Panc1 (cell line): ENCODE results near the gene RRP36.

Source experiments
- CTCF ChIP-seq: fragments of 450-650 bp; IDR thresholded peaks from 2 replicates; pipeline ENCODE4 v1.5.1; 2017; ENCODE audit warnings: mild to moderate bottlenecking
- POLR2AphosphoS5 ChIP-seq: IDR thresholded peaks from 2 replicates; pipeline ENCODE4 v1.6.1; 2012; ENCODE audit warnings: mild to moderate bottlenecking, low read depth, low read length, moderate library complexity
- SIN3A ChIP-seq: IDR thresholded peaks from 2 replicates; pipeline ENCODE4 v1.6.1; 2012; ENCODE audit warnings: low read depth, mild to moderate bottlenecking, low read length, moderate library complexity, borderline replicate concordance; ENCODE audit not compliant: insufficient read depth
- TCF7L2 ChIP-seq: IDR thresholded peaks from 2 replicates; pipeline ENCODE4 v1.6.1; 2011; ENCODE audit warnings: mild to moderate bottlenecking, low read depth, low read length, inconsistent platforms
- TF ChIP-seq, protein P1 (sequence below), 2 experiments: IDR thresholded peaks; 2 replicates each; pipeline ENCODE4 v1.6.1; 2011 to 2012; ENCODE audit warnings: low read depth in 2 of 2, control low read depth in 1 of 2, low read length in 1 of 2, mild to moderate bottlenecking in 1 of 2, moderate library complexity in 1 of 2; ENCODE audit not compliant: insufficient read depth in 1 of 2

DNA sequence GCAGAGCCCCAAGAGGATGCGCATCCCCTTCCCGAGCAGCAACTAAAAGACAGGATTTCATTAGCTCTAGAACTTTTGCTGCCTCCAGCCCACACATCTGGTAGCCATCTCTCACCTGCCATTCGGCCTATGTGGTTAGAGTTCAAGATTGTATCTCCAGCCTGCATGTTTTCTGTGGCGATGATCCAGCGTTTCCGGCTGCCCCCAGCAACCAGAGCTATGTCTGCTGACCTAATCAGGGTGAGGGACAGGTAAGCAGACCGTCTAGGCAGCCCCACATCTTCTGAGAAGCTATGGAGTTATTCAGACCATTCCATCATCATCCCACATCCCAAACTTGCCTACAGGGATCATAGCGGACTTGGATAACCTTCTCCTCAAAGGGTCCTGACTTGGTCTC, 34.5 kb downstream of the RRP36 start:
- TF ChIP-seq CTCF (no peak), POLR2AphosphoS5 (no peak), TCF7L2 (no peak), SIN3A (no peak)
- TF ChIP-seq, protein P1, sequence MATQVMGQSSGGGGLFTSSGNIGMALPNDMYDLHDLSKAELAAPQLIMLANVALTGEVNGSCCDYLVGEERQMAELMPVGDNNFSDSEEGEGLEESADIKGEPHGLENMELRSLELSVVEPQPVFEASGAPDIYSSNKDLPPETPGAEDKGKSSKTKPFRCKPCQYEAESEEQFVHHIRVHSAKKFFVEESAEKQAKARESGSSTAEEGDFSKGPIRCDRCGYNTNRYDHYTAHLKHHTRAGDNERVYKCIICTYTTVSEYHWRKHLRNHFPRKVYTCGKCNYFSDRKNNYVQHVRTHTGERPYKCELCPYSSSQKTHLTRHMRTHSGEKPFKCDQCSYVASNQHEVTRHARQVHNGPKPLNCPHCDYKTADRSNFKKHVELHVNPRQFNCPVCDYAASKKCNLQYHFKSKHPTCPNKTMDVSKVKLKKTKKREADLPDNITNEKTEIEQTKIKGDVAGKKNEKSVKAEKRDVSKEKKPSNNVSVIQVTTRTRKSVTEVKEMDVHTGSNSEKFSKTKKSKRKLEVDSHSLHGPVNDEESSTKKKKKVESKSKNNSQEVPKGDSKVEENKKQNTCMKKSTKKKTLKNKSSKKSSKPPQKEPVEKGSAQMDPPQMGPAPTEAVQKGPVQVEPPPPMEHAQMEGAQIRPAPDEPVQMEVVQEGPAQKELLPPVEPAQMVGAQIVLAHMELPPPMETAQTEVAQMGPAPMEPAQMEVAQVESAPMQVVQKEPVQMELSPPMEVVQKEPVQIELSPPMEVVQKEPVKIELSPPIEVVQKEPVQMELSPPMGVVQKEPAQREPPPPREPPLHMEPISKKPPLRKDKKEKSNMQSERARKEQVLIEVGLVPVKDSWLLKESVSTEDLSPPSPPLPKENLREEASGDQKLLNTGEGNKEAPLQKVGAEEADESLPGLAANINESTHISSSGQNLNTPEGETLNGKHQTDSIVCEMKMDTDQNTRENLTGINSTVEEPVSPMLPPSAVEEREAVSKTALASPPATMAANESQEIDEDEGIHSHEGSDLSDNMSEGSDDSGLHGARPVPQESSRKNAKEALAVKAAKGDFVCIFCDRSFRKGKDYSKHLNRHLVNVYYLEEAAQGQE (IDR thresholded peaks at IDR 0.05; ENCODE audit: insufficient read depth in 1 of 2, low read depth in 2 of 2, low read length in 1 of 2): no peak
